AG04450 (cell line): Measurements from ENCODE around the gene TTC7B. TPM values are rescaled to one million over a fixed set of nuclear protein-coding genes. Genes with fewer than 3 reads are reported as not detected.

Experiments
- CTCF ChIA-PET: fragments of 300-600, 350-600 bp; formaldehyde crosslinking; extraction: SDS; loops from one replicate; lab custom pipeline; 2022; ENCODE audit warnings: antibody characterized with exemption, inconsistent platforms; lab: Charles Lee
- POLR2A ChIA-PET: fragments of 350-600 bp; formaldehyde crosslinking; extraction: SDS; loops from one replicate; lab custom pipeline; 2021; ENCODE audit warnings: antibody characterized with exemption, inconsistent platforms; lab: Yijun Ruan, JAX
- DNase-seq: peaks from one replicate; pipeline ENCODE4 v3.0.0-alpha.2; 2011; ENCODE audit warnings: low read depth, low spot score
- H3K27ac ChIP-seq: one replicate; pipeline ENCODE4 v1.5.1; 2012; ENCODE audit warnings: low read depth, low read length, control low read depth
- H3K27me3 ChIP-seq: one replicate; pipeline ENCODE4 v1.6.0; 2012; ENCODE audit warnings: low read length; ENCODE audit not compliant: control insufficient read depth, insufficient read depth
- H3K4me3 ChIP-seq: 2 replicates; pipeline ENCODE4 v1.5.1; 2011; ENCODE audit warnings: mild to moderate bottlenecking, low read depth, low read length, control low read depth
- H3K9me3 ChIP-seq: 2 replicates; pipeline ENCODE4 v1.5.1; 2012; ENCODE audit warnings: low read length; ENCODE audit not compliant: control insufficient read depth, insufficient read depth
- CTCF ChIP-seq: IDR thresholded peaks from 2 replicates; pipeline ENCODE4 v1.5.1; 2011; ENCODE audit warnings: low read depth, low read length, control low read depth, inconsistent platforms
- polyA plus RNA-seq: library from polyadenylated mRNA; depleted of rRNA; stranded (reverse); fragments of >200 nt; gene quantifications from 2 replicates; pipeline ENCODE4 v1.2.3, GENCODE V29; 2011

TTC7B gene
- polyA plus RNA-seq, 1 experiment = 36.0 TPM

- peaks cover 2% of the 10 kb centered on the region for H3K27me3 ChIP-seq
- CTCF ChIA-PET = no interaction called here
- H3K9me3 ChIP-seq = no peaks in the 10 kb centered on the region
- H3K27ac ChIP-seq = no peak overlapping the region
- POLR2A ChIA-PET = no interaction called here
- DNase-seq = no peak
- TF ChIP-seq CTCF = no peak
- no peak overlapping the region for H3K4me3 ChIP-seq
Observed at GRCh38 chr14:90487462-90487861, 328.8 kb downstream of the TTC7B start.

GRCh38 chr14:90487031-90487430, 329.2 kb downstream of the TTC7B start:
- Histone ChIP-seq H3K4me3 (no peak overlapping the region), H3K27ac (no peak overlapping the region), H3K27me3 (peaks cover 2% of the 10 kb centered on the region), H3K9me3 (no peaks in the 10 kb centered on the region)
- TF ChIP-seq CTCF = no peak
- DNase-seq = no peak
- ChIA-PET POLR2A (no interaction called here), CTCF (interaction anchor here (0.7 kb wide), 1 partner anchor 14 kb away, joined by 3 read pairs; no protein-coding TSS in a partner anchor)

- Histone ChIP-seq H3K4me3 (no peak overlapping the region), H3K27me3 (peaks cover 6% of the 10 kb centered on the region), H3K9me3 (no peaks in the 10 kb centered on the region), H3K27ac (no peak overlapping the region)
- no peak for DNase-seq
- POLR2A ChIA-PET = no interaction called here
- CTCF ChIA-PET = no interaction called here
- no peak for TF ChIP-seq CTCF
Observed at GRCh38 chr14:90484291-90484690, 331.9 kb downstream of the TTC7B start.

- no peak overlapping the region for H3K27ac ChIP-seq
- POLR2A ChIA-PET = no interaction called here
- CTCF ChIA-PET = no interaction called here
- no peak overlapping the region for H3K4me3 ChIP-seq
- H3K27me3 ChIP-seq = peaks cover 6% of the 10 kb centered on the region
- no peak for DNase-seq
- no peak for TF ChIP-seq CTCF
- H3K9me3 ChIP-seq = no peaks in the 10 kb centered on the region
Observed at GRCh38 chr14:90483571-90483974, 332.7 kb downstream of the TTC7B start.

GRCh38 chr14:90483117-90483516, 333.1 kb downstream of the TTC7B start:
- POLR2A ChIA-PET = no interaction called here
- CTCF ChIA-PET = no interaction called here
- TF ChIP-seq CTCF = no peak
- DNase-seq = no peak
- Histone ChIP-seq H3K27me3 (peaks cover 6% of the 10 kb centered on the region), H3K4me3 (no peak overlapping the region), H3K27ac (no peak overlapping the region), H3K9me3 (no peaks in the 10 kb centered on the region)
